ENCODE data around the gene SYF2.
"Not testable (repeated sequence)": the region's sequence is repeated elsewhere in the genome, so short reads cannot be mapped to it uniquely, and the experiment has no call there.

SYF2 gene

DNA sequence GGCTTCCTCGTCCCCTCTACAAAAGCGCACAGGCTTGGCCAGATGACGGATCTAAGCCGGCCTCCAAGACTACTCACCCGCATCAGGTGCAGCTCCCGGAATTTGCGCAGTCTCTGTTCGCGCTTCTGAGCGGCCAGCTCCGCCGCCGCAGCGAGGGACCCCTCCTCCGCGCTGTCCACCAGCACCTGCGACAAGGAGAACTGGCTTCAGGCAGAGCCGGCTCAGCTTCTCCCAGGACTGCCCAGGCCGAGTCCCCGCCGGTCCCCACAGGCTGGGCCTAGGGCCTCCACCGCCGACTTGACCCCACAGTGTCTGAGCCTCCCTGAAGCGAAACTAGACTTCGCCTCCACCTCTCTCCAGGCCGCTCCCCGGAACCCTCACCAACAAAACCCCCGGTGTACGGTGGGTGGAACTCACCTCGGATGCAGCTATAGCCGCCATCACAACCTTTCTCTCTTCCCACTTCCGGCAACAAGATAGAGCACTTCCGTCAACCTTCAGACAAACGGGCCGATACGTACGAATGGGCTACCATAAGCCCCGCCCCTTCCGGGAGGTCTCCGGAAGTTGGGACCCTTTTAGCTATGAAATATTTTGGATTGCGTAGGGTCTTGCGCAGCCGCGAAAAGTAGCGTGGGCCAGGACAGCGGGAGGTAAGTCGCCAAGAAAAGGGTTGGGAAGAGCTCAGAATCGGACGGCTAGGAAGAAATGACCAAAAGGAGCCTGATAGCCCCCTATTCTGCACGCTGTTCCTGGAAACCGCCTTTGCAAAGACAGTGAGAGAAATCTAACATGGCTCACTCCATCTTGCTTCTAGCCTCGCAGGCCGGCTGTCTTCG is at the start of gene SYF2:
TSS of gene SYF2 (minus strand) at position 476 of the 839 bp plus-strand sequence. CDS start at position 441, 35 bp downstream.
- DNase-seq (ENCODE audit: low spot score): peak; percentile 93

DNA sequence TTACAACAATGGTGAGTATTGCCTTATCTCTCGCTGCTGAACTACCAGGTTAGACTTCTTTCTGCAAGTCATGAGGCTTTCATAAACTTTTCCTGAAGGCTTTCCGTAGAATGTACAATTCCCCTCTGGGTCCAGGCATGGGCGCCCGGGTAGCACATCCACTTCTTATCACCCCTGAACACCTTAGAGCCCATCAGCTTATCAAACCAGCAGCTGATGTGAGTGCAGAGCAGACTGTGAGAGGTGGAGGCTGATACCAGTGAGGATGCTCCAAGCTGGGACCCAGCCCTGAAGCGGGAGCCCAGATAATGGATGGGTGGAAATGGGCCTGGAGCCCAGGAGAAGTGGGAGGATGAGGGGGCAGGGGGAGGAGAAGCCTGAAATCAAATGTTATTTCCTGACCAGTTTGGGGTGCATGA is 47.4 kb upstream of the SYF2 start:
- not testable (repeated sequence) for DNase-seq (ENCODE audit: low spot score)

DNA sequence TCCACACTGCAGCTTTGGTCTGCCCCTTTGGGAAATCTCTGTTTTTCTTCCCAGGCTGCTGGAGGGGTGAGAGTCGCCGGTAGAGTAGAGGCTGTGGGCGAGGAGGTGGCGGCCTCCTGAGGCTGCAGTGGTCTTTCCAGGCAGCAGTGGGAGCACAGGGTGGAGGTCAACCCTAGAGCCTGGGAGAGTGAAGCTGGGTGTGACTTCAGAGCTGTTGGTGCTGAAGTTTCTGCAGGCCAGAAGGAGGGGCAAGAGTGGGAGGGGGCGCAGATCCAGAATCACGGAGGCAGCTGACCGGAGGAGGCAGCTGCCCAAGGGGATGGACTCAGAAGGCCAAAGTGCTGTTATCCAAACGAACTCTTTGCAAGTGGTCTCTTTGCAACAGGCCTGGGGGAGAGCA is 46.5 kb upstream of the SYF2 start:
- DNase-seq (ENCODE audit: low spot score): not testable (repeated sequence)

DNA sequence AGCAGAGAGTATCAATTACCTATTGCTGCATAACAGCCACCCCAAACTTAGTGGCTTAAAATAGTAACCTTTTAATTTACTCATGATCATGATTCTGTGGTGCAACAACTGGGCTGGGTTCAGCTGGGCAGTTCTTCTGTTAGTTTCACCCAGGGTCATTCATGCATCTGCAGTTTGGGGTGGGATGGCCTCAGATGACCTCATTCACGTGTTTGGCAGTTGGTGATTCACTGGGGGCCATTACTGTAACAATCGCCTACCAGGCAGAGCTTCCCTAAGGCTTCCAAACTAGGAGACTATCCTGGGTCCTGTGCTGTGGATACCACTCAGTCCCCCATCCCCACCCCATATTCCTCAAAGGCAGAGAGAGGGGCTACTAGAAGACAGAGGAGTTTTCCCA is 46.1 kb upstream of the SYF2 start:
- DNase-seq (ENCODE audit: low spot score): not testable (repeated sequence)

DNA sequence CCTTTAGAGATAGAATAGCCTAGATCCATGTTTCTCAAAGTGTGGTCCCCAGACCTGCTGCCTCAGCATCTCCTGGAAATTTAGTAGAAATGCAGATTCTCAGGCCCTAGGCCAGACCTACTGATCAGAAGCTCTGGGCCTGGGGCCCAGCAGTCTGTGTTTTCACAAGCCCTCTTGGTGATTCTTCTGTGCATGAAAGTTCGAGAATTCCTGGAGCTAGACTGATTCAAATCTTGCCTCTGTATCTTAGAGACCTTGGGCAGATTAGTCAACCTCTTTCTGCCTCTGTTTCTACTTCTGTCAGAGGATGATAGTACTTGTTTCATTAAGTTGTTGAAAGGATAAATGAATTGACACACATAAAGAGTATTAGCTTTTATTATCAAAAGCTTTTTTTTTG is 45.0 kb upstream of the SYF2 start:
- DNase-seq (ENCODE audit: low spot score): not testable (repeated sequence)

DNA sequence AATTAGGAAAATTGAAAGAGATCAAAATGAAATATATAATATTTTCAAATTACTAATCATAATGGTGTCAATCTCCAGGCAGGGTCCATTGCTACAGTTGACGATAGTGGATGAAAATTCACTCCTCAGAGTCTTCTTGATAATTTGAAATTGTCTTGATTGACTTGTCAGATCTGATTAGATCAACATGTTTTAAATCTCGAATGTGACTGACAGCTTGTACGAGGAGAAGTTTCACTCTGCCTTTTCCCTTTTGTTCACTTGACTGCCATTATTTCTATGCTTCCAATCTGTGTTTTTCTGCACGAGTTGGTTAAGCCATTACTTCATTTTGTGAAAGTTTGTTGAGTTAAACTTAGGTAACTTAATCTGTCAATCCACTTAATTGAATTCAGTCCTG is 43.3 kb upstream of the SYF2 start:
- not testable (repeated sequence) for DNase-seq (ENCODE audit: low spot score)

DNA sequence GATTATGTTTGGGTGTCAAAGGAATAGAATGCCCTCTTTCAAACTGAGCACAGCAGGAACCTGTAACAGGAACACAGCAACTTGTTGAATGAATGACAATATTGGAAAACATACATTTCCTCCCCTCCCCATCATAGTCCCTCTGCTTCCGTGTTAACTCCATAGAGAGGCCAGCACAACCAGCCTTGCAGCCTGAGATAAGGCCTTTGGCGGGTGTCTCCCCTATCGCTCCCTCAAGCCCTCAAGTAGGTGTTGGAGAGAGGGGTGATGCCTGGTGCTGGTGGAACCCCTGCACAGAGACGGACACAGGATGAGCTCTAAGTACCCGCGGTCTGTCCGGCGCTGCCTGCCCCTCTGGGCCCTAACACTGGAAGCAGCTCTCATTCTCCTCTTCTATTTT is 39.9 kb upstream of the SYF2 start, which contains the start of gene RHD:
TSS of gene RHD (plus strand) at position 272 of the 400 bp plus-strand sequence. CDS start at position 311, 39 bp downstream.
- DNase-seq (ENCODE audit: low spot score): not testable (repeated sequence)

DNA sequence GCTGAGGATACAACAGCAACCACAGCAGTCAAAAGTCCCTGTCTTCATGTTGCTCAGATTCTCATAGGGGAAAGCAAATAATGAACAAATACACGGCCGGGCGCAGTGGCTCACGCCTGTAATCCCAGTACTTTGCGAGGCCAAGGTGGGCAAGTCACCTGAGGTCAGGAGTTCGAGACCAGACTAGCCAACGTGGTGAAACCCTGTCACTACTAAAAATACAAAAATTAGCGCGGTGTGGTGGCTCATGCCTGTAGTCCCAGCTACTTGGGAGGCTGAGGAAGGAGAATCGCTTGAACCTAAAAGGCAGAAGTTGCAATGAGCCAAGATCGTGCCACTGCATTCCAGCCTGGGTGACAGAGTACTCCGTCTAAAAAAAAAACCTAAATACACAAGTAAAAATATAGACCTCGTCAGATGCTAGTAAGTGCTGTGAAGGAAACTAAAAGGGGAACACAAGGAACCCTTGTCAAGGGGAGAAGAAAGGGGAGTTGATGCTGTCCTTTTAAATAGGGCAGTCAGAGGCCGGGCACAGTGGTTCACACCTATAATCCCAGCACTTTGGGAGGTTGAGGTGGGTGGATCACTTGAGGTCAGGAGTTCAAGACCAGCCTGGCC is 36.0 kb upstream of the SYF2 start:
- DNase-seq (ENCODE audit: low spot score): not testable (repeated sequence)

DNA sequence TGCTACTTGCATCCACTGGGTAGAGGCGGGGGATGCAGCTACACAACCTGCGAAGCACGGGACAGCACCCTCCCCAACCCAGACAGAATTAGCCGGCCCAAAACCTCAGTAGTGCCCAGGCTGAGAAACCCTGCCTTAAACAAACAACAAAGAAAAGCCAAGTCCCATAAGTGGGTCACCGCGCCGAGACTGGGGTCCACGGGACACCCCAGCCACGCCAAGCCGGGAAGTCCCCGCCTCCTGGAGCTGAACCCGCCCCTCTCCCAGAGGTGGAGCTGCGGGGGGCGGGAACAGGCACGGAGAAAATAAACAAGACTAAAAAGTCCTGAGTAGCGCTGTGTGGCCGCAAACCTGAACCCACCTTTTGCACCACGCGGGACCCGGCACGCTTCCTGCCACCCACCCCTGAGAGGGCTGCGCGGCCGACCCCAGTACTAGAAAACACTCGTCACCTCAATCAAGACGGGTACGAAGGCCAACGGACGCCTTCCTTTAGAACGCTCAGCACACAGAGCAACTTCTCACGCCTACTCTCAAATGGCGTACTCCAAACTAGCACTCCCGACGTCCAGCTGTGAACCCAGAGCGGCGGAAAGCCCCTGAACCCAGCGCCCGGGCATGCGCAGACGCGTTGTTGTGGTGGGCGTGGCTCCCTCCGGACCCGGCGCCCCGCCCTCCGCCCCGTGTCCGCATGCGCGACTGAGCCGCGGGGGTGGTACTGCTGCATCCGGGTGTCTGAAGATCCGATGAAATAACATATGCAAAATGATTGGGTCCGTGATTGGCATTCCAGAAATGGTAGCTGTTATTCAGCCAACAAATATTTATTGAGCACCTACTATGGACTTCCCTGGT is 35.2 kb upstream of the SYF2 start:
- not testable (repeated sequence) for DNase-seq (ENCODE audit: low spot score)

DNA sequence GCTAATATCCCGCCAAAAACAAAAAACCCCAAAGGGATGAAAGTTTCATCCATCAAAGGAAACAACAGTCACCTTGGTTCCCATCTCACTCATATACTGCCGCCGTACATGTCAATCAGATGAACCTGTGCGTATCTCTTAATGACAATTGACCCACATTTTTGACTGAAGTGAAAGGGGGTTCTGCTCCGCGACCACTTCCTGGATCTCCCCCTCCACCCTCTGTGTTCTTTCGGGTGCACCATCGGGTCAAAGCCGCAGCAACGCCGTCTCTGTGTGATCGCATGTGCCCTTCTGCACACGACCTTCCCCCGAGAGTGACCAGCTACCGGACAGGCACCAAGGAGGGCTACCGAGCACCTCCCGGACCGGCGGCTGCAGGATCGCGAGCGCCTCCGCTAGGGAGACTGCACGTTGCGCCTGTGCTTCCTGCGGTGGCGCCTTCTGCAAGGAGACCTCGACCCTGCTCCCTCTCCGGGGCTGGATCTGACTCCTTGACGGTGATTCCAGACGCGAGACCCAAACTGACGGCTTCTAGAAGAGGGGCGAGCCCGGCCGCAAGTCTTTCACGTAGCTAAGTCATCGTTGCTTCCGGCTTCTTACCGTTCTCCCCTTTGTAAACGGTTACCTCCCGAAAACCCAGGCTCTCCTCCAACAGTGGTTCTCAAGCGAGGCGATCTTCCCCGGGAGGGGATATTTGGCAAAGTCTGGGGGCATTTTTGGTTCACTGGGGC is 34.4 kb upstream of the SYF2 start:
- DNase-seq (ENCODE audit: low spot score): not testable (repeated sequence)

DNA sequence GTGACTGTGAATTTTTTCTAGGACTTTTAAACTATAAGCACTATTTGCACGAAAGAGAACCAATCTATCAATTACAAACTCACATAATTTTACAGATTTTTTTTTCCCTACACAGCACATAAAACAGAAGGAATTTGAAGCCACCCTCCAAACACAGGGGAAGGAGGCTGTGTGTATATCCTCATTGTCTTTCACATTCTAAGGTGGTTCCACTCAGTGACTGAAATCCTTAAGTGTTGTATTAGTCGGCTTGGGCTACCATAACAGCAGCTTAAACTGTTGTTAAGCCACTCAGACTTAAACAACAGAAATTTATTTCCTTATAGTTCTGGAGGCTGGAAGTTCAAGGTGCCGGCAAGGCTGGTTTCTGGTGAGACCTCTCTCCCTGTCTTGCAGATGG is 28.0 kb upstream of the SYF2 start:
- DNase-seq (ENCODE audit: low spot score): not testable (repeated sequence)

DNA sequence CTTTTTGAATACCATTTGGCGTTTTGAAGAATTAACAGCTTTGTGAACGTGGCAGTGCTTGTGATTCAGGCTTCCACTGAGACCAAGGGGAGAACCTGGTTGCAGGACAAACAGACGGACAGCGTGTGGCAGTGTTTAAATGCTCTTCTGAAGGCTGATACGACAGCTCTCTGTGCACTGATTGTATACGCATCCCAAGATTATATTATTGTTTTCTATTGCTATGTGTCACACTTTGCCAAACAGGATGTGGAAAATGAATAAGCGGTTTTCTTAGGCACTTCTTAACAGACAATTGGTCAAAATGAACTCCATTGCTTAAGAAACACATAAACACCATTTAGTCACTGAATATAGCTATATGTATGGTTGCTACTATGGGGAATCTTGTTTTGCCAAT is 27.5 kb upstream of the SYF2 start:
- peak; percentile 40 for DNase-seq (ENCODE audit: low spot score)

DNA sequence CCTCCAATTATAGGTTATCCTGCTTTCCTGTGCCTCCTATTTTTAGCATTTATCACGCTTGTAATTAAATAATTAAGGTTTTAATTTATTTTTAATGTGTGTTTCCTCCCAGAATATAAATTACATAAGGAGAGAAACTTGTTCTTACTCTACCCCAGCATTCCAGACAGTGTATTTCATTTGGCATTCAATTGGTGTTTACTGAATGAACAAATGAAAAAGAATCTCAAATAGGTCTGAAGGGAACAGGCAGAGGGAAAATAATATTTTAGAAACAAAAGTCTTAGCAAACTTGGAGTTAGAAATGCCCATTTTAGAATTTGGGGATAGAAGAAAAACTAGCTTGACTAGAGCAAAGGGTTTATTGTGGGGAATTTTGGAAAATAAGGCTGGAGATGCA is 24.9 kb upstream of the SYF2 start:
- no peak for DNase-seq (ENCODE audit: low spot score)

DNA sequence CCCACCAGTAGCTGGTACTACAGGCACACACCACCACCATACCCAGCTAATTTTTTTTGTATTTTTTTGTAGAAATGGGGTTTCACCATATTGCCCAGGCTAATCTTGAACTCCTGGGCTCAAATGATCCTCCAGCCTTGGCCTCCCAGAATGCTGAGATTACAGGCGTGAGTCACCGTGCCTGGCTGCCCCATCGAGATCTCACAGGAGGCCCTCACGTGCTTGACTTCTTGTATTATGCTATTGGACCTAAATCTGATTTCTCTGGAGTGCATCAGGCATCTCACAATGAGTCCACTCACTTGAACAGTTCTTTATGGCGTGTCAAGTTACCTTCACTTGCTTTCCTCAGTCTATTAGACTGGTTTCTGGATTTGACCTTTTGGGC is 24.3 kb upstream of the SYF2 start:
- no peak for DNase-seq (ENCODE audit: low spot score)

DNA sequence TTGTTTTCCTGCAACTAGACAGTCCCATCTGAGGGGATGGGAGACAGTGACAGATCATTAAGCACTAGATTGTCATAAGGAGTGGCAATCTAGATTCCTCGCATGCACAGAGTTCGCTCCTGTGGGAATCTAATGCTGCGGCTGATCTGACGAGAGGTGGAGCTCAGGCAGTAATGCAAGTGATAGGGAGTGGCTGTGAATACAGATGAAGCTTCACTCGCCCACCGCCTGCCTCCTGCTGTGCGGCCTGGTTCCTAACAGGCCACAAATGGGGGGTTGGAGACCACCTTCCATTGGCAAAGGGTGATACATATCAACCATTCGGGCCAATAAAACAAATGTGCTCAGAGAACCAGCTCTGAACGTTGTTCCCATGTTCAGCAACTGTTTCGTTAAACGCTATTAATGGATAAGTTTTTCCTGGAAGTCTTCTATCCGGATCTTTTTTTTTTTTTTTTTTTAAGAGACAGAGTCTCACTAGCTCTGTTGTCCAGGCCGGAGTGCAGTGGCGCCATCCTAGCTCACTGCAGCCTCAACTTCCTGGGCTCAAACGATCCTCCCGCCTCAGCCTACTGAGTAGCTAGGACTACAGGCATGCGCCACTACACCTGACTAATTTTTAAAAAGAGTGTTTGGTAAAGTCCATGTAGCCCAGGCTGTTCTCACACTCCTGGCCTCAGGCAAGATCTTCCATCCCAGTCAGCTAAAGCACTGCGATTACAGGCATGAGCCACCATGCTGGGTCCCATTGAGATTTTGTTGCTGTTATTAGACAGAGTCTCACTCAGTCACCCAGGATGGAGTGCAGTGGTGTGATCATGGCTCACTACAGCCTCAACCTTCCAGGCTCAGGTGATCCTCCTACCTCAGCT is 23.6 kb upstream of the SYF2 start:
- DNase-seq (ENCODE audit: low spot score): no peak

DNA sequence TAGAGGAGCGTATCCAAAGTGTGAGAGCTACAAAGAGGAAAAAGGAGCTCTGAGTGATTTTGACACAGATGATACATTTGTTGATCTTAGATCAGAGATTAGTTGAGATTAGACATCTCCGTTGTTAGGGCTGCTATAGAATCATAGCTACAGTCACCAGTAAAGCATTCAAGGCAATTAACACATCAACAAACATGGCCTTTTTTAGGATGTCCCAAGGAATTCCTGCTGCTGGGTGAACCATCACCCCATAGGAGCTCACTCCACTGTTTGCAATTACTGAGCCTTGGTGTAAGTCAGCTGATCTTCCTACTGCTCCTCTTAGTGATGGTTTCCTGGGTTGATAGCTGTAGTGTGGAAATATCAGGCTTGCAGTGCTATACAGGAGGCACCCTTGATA is 21.6 kb upstream of the SYF2 start:
- DNase-seq (ENCODE audit: low spot score): no peak

DNA sequence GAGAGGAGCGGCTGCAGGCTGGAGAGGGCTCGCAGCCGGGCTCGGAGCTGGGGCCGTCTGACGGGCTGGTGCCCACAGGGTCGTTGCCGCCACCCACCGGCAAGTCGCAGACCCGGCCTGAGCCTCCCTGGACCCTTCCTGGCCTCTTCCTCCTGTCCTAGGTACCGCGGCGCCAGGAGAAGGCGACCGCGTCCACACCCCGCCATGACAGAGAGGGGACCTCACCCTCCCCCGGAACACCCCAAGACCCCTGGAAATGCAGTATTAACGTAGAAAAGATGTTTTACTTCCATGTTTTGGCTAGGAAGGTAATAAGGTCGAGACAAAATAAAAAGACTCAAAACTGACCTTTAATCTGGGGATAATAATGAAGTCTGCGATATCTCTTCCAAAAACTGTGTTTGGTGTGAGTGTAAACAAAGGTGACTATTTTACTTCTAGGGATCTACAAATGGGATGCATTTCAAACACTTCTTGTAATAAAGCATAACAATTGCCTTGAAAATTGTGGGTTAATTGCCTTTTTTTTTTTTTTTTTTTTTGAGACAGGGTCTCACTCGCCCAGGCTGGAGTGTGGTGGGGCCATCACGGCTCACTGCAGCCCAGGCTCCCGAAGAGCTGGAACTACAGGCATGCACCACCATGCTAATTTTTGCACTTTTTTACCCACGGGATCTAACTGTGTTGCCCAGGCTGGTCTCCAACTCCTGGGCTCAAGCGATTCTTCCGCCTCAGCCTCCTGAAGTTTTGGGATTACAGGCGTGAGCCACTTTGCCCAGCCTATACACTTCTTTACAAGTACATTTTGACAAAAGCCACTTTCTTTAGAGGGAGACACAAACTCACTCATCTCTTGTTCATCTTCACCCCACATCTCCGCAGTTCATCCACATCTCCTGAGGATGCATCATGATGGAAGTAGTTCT is 15.8 kb upstream of the SYF2 start:
- DNase-seq (ENCODE audit: low spot score): no peak

DNA sequence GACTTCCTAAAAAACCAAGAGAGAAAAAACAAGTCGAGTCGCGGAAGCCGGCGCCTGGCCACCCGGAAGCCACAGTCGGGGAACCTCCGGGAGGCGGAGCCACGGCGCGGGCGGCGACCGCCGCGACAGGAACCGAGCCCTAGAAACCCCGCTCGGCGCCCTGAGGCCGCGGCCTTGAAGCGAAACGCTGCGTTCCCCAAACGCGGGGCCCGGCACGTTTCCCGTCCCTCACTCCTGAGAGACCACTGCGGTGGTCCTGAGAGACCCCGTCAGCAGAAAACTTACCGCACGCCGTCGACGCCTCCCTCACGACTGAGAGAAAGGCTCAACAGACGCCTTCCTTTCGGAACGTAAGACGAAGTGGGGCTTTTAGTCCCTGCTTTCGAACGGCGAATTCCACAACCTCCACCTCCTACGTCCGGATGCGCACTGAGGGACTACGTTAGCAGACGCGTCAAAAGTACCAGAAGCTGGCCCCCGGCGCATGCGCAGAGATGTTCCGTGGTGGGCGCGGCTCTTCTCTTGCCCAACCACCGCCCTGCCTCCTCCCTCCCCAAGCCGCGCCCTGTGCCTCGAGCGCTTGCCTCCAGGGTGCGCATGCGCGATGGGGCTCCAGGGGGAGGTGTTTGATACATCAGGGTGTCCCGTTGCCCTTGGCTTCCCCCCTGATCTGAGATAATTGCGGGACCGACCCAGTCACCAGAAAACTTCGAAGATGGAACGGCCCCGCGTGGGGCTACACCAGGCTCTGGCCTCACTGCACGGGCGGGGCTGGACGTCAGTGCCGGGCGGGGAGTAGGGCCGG is 14.9 kb upstream of the SYF2 start, which contains the start of gene RSRP1:
TSS of gene RSRP1 (minus strand) at position 431 of the 805 bp plus-strand sequence. CDS start 491 bp downstream, outside the sequence.
- DNase-seq (ENCODE audit: low spot score): peak; percentile 99

DNA sequence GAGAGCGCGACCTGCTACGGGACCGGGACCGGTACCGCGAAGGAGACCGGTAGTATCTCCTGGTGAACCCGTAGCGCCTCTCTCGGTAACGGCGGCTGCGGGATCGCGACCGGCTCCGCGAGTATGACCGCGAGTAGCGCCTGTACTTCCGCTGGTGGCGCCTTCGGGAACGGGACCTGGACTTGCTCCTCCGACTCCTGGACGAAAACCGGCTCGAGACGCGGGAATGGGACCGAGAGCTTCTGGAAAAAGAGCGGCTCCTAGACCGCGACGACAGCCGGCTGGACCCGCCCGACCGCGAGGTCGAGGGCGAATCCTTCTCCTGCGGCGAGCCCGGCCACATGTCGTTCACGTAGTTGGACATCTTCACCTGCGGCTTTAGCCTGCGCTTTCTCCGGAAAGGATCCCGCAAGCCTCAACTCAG is 14.3 kb upstream of the SYF2 start:
- DNase-seq (ENCODE audit: low spot score): no peak

Data from activated CD4-positive, alpha-beta T cell treated with anti-CD3 and anti-CD28 coated beads, Interleukin-2, Interleukin-4, amounts not matched to agents 100 ng/mL and 50 ng/mL, durations not matched to agents 16 hours and 8 hours (primary cell).